ENCODE measurements around the gene TANGO6. TPM values are rescaled to one million over a fixed set of nuclear protein-coding genes. Genes with fewer than 3 reads are reported as not detected.

Gene TANGO6
- total and polyA plus RNA-seq, 4 donors = 10.7 to 24.8 (median 13.9) TPM

DNA sequence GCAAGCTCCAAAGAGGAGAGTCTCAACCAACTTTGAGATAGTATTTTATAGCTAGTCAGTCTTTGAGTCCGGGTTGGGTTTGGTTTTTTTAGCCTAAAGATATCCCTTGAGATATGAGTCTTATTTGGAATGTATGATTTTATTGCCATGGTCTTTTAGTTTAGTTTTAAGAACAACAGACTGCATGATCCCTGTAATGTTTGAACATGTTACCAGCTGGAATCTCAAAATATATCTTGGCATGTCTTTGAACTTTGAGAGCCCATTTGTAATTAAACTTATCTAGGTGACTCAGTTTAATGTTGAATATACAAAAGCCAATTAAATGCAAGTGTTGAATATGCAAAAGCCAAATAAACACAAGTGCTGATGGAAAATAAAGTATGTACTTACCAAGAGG lies 100.6 kb downstream of the TANGO6 start:
- Histone ChIP-seq H3K9me3 (ENCODE audit: control insufficient read depth, insufficient read depth, low read length) (peaks cover 2% of the 10 kb centered on the region), H3K36me3 (ENCODE audit: control insufficient read depth, insufficient read depth, low read length) (peaks cover 10% of the 10 kb centered on the region), H3K27ac (ENCODE audit: low read depth, low read length) (no peak overlapping the region), H3K4me1 (ENCODE audit: control insufficient read depth, insufficient read depth, low read length) (no peaks in the 10 kb centered on the region), H3K4me3 (ENCODE audit: low read depth, low read length) (no peak overlapping the region), H3K27me3 (ENCODE audit: control insufficient read depth, insufficient read depth, low read length) (no peaks in the 10 kb centered on the region)
- WGBS (ENCODE audit: insufficient coverage) = 100% methylated on average over 1 of the region's 1 CpG
- peak in 1 of 6 donors; percentile 65 for DNase-seq (ENCODE audit: low read depth in 4 of 6, low spot score in 6 of 6)

DNA sequence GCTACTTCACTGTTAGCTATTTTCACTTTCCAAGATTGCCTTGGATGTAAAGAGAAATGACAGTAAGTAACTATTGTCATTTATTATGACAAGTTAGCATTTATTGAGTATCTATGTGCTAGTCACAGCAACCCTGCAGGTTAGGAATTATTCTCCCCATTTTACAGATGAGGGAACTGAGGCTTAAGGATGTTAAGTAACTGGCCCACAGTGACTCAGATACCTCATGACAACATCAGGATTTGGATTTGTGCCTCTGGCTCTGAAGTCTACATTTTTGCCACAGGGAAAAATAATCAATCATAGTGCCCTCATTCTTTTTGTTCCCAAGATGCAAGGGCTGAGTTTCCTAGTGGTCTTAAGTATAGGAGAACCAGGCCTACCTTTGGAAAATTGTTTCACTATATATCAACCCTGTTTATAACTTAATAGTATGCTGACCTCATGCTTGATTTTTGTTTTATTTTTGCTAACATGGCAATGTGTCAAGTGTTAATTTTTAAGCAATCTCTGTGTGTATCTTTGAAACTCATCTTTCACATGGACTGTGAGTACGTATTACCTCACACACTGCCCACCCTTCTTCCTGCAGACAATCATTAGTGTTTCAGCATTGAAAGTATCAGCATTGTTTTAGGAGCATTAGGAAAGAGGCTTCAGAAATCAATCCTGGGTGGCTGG lies 105.0 kb downstream of the TANGO6 start:
- H3K4me1 ChIP-seq (ENCODE audit: control insufficient read depth, insufficient read depth, low read length) = no peaks in the 10 kb centered on the region
- H3K27ac ChIP-seq (ENCODE audit: low read depth, low read length) = no peak overlapping the region
- no peak for DNase-seq (ENCODE audit: low read depth in 4 of 6, low spot score in 6 of 6)
- no CpG with 5 or more reads among the region's 1 CpG for WGBS (ENCODE audit: insufficient coverage)
- peaks cover 8% of the 10 kb centered on the region for H3K36me3 ChIP-seq (ENCODE audit: control insufficient read depth, insufficient read depth, low read length)
- H3K27me3 ChIP-seq (ENCODE audit: control insufficient read depth, insufficient read depth, low read length) = no peaks in the 10 kb centered on the region
- H3K4me3 ChIP-seq (ENCODE audit: low read depth, low read length) = no peak overlapping the region
- H3K9me3 ChIP-seq (ENCODE audit: control insufficient read depth, insufficient read depth, low read length) = peaks cover 2% of the 10 kb centered on the region

DNA sequence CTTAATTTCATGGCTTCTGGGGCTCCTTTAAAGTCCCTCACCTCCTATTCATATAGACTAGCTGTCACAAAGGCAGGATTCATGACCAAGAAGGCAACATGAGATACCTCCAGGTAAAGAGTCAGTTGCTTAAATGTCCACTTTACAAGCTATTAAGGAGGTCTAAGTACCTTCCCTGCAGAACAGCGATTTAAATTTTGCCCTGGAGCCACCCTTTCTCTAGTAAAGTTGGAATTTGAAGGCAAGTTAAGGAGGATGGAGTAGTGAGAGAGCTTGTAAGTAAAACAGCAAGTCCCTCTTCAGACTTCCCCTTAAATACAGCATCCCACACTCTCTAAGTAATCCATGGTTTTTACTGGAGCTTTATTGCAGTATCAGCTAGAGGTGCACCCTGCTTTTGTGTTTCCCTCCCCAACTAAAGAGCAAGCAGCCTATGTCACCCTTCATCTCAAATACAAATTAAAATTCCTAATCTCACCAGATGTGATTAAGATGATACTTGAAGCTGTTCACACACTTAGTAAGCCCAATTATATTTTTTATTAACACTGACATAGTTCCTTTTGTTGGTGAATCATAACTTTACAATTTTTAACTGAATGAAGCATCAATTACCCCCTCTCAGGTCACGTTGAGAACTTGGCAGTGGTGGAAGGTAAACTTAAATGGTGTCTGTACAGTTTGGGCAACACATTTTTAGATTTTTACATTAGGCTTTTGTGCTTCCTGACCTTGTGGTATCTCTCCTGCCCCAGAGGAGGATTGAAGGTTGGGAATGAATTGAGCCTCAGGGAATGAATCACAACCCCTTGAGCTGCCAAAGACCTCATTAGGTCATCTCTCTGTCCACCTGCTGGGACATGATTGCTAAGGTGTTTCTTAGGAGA lies 108.9 kb downstream of the TANGO6 start:
- no CpG with 5 or more reads among the region's 2 CpGs for WGBS (ENCODE audit: insufficient coverage)
- H3K27ac ChIP-seq (ENCODE audit: low read depth, low read length) = no peak overlapping the region
- H3K27me3 ChIP-seq (ENCODE audit: control insufficient read depth, insufficient read depth, low read length) = no peaks in the 10 kb centered on the region

DNA sequence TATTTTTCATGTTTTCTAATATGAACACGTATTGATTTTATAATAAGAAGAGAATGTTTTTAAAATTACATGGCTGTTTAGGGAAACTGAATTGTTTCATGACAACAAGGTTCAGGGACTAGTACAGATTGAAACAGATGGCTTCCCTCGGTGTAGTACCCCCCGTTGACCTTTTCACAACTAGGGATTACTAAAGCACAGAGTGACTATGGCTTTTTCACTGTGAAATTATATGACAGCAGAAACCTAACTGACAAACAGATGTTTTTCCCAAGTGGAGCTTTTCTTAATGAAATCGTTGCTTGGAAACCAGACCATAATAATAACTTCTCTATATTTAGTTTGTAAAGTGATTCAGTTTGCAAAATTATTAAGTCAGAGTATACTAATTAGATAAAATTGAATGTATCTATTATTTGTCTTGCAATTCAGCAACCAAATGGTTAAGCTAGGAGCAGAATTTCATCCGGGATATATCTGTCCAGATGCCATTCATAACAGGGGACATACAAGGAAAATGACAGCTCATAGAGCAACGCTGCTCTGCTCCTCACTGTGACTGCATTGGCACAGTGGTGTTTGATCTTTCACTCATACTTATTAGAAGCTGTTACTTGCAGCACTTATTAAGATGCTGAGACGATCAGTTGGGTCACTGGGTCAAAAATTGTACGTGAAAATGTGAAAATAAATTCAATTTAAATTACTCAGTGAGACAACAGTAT lies 111.7 kb downstream of the TANGO6 start:
- 47% methylated on average over 2 of the region's 8 CpGs for WGBS (ENCODE audit: insufficient coverage)
- Histone ChIP-seq H3K4me3 (ENCODE audit: low read depth, low read length) (no peak overlapping the region), H3K36me3 (ENCODE audit: control insufficient read depth, insufficient read depth, low read length) (no peaks in the 10 kb centered on the region), H3K27ac (ENCODE audit: low read depth, low read length) (no peak overlapping the region), H3K27me3 (ENCODE audit: control insufficient read depth, insufficient read depth, low read length) (no peaks in the 10 kb centered on the region), H3K9me3 (ENCODE audit: control insufficient read depth, insufficient read depth, low read length) (no peaks in the 10 kb centered on the region), H3K4me1 (ENCODE audit: control insufficient read depth, insufficient read depth, low read length) (no peaks in the 10 kb centered on the region)
- DNase-seq (ENCODE audit: low read depth in 4 of 6, low spot score in 6 of 6) = peak in 2 of 6 donors; percentile 3 to 83

More for the DNA sequence above, 108.9 kb downstream of the TANGO6 start:
- H3K4me1 ChIP-seq (ENCODE audit: control insufficient read depth, insufficient read depth, low read length) = no peaks in the 10 kb centered on the region
- H3K36me3 ChIP-seq (ENCODE audit: control insufficient read depth, insufficient read depth, low read length) = no peaks in the 10 kb centered on the region
- H3K9me3 ChIP-seq (ENCODE audit: control insufficient read depth, insufficient read depth, low read length) = no peaks in the 10 kb centered on the region
- peak in 1 of 6 donors; percentile 33 for DNase-seq (ENCODE audit: low read depth in 4 of 6, low spot score in 6 of 6)
- no peak overlapping the region for H3K4me3 ChIP-seq (ENCODE audit: low read depth, low read length)

DNA sequence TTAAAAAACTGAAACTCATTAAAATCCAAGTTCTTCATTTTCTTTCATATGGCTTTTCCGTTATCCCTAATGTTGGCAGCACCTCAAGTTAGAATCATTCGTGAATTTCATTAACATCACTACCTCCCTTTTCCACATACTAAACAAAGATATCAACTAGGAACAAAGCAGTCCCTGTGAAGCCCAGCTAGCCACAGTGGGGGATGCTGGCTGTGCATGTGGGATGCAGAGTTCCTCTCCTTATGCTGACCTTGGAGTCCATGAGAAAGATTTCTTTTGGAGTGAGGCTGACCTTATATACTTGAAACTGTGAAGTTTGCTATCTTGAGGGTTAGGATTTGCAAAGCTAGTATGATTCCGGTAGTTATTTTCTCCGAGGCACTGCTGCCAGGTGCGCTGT lies 117.6 kb downstream of the TANGO6 start:
- H3K27me3 ChIP-seq (ENCODE audit: control insufficient read depth, insufficient read depth, low read length) = no peaks in the 10 kb centered on the region
- no peak for DNase-seq (ENCODE audit: low read depth in 4 of 6, low spot score in 6 of 6)
- no peak overlapping the region for H3K27ac ChIP-seq (ENCODE audit: low read depth, low read length)
- peaks cover 5% of the 10 kb centered on the region for H3K4me1 ChIP-seq (ENCODE audit: control insufficient read depth, insufficient read depth, low read length)
- H3K9me3 ChIP-seq (ENCODE audit: control insufficient read depth, insufficient read depth, low read length) = no peaks in the 10 kb centered on the region
- WGBS (ENCODE audit: insufficient coverage) = no CpG with 5 or more reads among the region's 5 CpGs
- no peak overlapping the region for H3K4me3 ChIP-seq (ENCODE audit: low read depth, low read length)
- H3K36me3 ChIP-seq (ENCODE audit: control insufficient read depth, insufficient read depth, low read length) = no peaks in the 10 kb centered on the region

DNA sequence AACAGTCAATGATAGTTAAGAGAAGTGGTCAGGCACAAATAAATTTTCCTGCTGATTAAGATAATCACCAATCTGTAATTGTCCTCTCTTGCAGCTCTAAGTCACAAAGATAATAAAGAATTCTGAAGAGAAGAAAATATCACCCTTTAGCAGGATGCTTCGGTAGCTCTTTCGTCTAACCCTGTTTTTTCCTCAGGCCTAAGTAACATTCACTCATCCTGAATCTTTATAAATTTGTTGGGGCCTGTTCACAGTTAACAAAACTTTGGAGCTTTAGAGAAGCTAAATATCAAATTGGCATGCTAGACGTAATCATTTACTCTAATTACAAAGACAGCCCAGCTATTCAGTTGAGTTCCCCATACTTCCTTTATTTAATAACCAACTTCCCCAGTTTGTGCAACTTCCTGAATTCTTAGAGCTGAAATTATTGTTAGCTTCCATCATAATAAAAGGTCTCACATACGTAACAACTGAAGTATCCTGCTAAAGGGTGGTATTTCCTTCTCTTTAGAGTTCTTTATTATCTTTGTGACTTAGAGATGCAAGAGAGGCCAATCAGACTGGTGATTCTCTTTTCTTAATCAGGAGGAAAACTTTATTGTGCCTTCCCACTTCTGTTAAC lies 118.6 kb downstream of the TANGO6 start:
- no peak for DNase-seq (ENCODE audit: low read depth in 4 of 6, low spot score in 6 of 6)
- WGBS (ENCODE audit: insufficient coverage) = no CpG with 5 or more reads among the region's 4 CpGs
- Histone ChIP-seq H3K36me3 (ENCODE audit: control insufficient read depth, insufficient read depth, low read length) (no peaks in the 10 kb centered on the region), H3K27ac (ENCODE audit: low read depth, low read length) (no peak overlapping the region), H3K27me3 (ENCODE audit: control insufficient read depth, insufficient read depth, low read length) (no peaks in the 10 kb centered on the region), H3K4me3 (ENCODE audit: low read depth, low read length) (no peak overlapping the region), H3K9me3 (ENCODE audit: control insufficient read depth, insufficient read depth, low read length) (no peaks in the 10 kb centered on the region), H3K4me1 (ENCODE audit: control insufficient read depth, insufficient read depth, low read length) (peaks cover 5% of the 10 kb centered on the region)

DNA sequence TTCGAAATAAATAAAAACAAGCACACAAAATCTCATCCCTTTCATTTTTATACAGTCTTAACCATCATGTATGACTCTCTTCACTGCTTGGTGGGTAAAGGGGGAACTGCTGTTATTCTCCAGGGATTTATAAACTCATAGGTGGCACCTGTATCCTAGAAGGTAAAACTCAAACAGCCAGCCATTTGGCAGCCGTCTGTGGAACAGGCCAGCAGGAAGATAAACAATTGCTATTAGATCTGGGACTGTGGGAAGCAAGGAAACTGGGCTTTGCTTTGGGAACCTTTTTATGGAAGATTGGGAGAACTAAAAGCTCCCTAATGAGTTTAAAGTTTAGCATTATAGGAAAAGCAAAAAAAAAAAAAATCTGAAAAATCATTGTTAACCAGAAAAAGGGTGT lies 126.0 kb downstream of the TANGO6 start:
- Histone ChIP-seq H3K4me3 (ENCODE audit: low read depth, low read length) (no peak overlapping the region), H3K9me3 (ENCODE audit: control insufficient read depth, insufficient read depth, low read length) (no peaks in the 10 kb centered on the region), H3K4me1 (ENCODE audit: control insufficient read depth, insufficient read depth, low read length) (no peaks in the 10 kb centered on the region), H3K27me3 (ENCODE audit: control insufficient read depth, insufficient read depth, low read length) (no peaks in the 10 kb centered on the region), H3K36me3 (ENCODE audit: control insufficient read depth, insufficient read depth, low read length) (peaks cover 4% of the 10 kb centered on the region), H3K27ac (ENCODE audit: low read depth, low read length) (no peak overlapping the region)
- DNase-seq (ENCODE audit: low read depth in 4 of 6, low spot score in 6 of 6) = no peak
- 100% methylated on average over 1 of the region's 2 CpGs for WGBS (ENCODE audit: insufficient coverage)

DNA sequence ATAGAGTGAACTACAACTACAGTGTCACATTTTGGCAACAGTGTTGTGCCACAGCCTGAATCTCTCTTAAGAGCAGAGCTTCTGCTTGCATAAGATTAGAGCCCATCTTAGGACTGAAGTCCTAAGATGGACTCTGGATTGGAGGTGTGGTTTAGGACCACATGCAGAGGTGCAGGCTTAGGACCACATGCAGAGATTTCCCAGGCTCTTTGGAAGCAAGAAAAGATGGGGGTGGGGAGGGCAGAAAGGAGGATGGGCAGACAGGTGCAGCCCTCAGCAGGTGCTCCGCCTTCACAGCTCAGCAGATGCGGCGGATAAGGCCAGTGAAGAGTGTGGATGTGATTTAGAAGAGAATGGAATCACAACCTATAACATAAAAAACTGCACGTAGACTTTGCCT lies 128.7 kb downstream of the TANGO6 start:
- WGBS (ENCODE audit: insufficient coverage) = no CpG with 5 or more reads among the region's 4 CpGs
- Histone ChIP-seq H3K9me3 (ENCODE audit: control insufficient read depth, insufficient read depth, low read length) (no peaks in the 10 kb centered on the region), H3K27ac (ENCODE audit: low read depth, low read length) (no peak overlapping the region), H3K36me3 (ENCODE audit: control insufficient read depth, insufficient read depth, low read length) (peaks cover 17% of the 10 kb centered on the region), H3K27me3 (ENCODE audit: control insufficient read depth, insufficient read depth, low read length) (no peaks in the 10 kb centered on the region), H3K4me3 (ENCODE audit: low read depth, low read length) (no peak overlapping the region), H3K4me1 (ENCODE audit: control insufficient read depth, insufficient read depth, low read length) (no peaks in the 10 kb centered on the region)
- peak in 1 of 6 donors; percentile 43 for DNase-seq (ENCODE audit: low read depth in 4 of 6, low spot score in 6 of 6)

DNA sequence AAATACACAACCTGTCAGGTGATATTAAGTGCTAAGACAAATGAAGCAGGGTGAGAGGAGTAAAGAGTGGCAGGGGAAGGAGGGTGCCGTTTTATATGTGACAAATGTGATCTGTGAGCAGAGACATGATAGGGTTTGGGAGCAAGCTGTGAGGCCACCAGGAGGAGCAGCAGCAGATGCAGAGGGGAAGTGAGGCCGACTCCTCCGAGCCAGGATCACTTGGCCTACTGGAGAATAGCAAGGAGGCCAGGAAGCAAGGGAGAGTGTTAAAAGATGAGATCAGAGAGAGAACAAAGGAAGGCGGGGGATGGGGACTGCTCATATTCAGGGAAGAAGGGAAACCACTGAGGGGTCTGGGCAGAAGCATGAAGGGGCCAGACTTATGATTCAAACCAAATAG lies 129.4 kb downstream of the TANGO6 start:
- H3K4me3 ChIP-seq (ENCODE audit: low read depth, low read length) = no peak overlapping the region
- 29% methylated on average over 4 of the region's 4 CpGs for WGBS (ENCODE audit: insufficient coverage)
- no peaks in the 10 kb centered on the region for H3K27me3 ChIP-seq (ENCODE audit: control insufficient read depth, insufficient read depth, low read length)
- peaks cover 19% of the 10 kb centered on the region for H3K36me3 ChIP-seq (ENCODE audit: control insufficient read depth, insufficient read depth, low read length)
- H3K9me3 ChIP-seq (ENCODE audit: control insufficient read depth, insufficient read depth, low read length) = no peaks in the 10 kb centered on the region
- no peak overlapping the region for H3K27ac ChIP-seq (ENCODE audit: low read depth, low read length)
- DNase-seq (ENCODE audit: low read depth in 4 of 6, low spot score in 6 of 6) = peak in 1 of 6 donors; percentile 74
- no peaks in the 10 kb centered on the region for H3K4me1 ChIP-seq (ENCODE audit: control insufficient read depth, insufficient read depth, low read length)

Data from spinal cord (tissue), 10 donors.